Activated CD8-positive, alpha-beta memory T cell treated with anti-CD3 and anti-CD28 coated beads, Interleukin-2, amount 50 U/mL, for 1 hour (primary cell): ENCODE measurements around the gene PPARA.
"Not testable (repeated sequence)": the region's sequence is repeated elsewhere in the genome, so short reads cannot be mapped to it uniquely, and the experiment has no call there.

Source experiments
- DNase-seq: peaks from one replicate; pipeline ENCODE4 v3.0.0-alpha.2; 2020; ENCODE audit errors: extremely low read depth

Gene PPARA

GRCh38 chr22:46126853-46127385, 23.4 kb upstream of the PPARA start:
- DNase-seq: no peak

DNA sequence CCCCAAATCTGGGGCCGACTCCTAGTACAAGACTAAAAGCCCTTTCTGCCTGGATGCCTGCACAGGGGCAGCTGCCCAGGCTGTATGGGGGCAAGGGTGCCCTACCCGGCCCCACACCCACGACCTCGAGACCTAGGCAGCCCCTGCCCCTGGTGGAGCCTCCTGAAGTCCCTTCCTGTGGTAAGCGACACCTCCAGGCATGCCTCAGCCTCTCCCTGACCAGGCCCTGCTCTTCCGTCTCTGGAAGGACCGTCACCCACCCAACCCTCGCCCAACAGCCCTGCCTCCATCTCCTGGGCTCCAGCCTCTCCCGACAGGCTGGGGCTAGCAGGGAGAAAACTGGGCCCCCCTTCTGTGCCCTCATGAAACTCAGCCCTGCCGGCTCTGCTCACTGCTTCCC, 22.8 kb upstream of the PPARA start:
- DNase-seq: no peak

DNA sequence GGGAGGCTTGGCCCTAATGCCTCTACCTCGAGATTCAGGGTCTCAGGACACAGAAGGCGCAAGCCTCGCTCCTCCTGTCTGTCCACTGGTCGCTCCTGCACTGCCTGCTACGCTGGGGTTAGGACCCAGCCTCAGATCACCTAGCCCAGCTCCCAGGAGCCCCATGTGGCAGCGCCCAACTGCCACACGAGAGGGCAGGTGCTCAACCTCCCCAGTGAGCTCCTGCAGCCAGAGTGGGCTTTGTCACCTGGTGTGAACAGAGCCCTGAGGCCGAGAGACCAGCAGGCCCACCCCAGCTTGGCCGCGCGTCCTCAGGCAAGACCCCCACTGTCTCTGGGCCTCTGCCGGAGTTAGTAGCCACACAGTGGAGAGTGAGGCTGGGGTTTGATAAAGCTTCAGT, 21.7 kb upstream of the PPARA start:
- no peak for DNase-seq

DNA sequence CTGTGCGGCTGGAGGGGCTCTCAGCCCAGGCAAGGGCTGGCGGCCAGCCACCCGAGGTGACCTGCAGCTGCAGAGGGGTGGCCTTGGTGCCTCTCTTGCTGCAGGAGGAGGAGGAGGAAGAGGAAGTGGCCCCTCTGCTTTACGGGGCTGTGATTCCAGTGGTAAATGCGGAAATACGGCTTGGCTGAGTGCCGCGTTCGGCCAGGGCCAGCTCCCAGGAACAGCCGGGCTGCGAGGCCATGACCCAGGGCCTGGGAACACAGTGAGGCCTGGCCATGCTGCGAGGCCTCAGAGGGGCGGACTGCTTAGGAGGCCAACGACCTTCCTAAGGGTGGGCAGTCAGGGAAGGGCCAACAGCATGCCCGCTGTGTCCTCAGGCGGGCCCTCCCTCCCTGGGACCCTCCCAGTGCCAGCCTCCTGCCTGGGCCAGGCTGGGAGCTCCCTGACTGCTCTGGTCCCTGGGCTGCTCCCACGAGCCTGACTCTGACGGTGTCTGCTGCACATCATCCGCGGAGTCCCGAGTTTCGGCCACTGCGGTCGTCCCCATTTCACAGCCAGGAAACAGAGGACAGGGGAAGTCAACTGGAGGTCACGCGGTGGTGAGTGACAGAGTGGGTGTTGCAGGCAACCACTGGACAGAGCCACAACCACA, 20.8 kb upstream of the PPARA start:
- no peak for DNase-seq

GRCh38 chr22:46131151-46131587, 19.2 kb upstream of the PPARA start:
- no peak for DNase-seq

GRCh38 chr22:46132193-46132829, 18.0 kb upstream of the PPARA start:
- DNase-seq: not testable (repeated sequence)

DNA sequence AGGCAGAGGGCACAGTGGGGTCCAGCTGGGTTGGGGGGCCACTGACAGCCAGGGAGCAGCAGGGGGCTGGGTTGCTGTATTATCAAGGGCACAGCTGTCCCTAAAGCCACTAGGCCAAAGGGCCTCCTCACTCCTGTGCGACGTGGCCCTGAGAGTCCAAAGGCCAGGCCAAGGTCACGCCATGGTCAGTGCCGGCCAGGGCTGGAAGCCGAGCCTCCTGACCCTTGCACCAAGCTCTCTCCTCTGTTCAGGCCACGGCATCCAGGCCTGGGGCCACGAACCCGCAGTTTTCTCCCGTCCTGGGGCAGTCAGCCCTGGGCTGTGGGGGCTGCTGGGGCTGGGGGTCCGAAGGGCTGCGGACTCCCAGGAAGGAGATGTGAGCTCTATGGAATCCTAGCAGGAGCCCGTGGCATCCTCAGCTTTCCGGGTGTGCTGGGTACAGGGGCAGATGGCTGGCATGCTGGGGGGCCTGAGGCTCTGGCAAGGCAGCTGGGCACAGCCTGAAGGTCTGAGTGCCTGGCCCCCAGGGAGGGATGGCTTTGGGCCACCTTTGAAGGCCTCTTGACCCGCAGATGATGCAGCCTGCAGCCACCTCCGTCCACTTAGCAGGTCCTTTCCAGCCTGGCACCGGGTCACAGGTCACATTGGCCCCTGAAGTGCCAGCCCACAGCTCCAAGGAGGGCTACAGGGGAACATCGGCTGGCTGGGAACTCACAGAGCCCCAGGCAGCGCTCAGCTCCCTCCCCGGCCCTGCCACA, 17.3 kb upstream of the PPARA start:
- DNase-seq: no peak

DNA sequence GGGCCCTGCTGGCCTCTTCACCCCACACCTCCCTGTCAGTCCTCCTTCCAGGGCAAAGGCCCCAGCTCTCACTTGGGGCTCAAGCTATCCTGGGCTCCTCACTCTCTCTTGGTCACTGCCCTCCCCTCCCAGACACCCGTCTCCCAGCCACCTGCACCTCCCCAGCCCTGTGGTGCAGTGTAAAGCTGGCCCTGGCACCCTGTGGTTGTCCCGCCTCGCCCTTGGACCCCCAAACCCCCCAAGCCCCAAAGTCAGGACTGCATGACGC, 16.8 kb upstream of the PPARA start:
- no peak for DNase-seq

DNA sequence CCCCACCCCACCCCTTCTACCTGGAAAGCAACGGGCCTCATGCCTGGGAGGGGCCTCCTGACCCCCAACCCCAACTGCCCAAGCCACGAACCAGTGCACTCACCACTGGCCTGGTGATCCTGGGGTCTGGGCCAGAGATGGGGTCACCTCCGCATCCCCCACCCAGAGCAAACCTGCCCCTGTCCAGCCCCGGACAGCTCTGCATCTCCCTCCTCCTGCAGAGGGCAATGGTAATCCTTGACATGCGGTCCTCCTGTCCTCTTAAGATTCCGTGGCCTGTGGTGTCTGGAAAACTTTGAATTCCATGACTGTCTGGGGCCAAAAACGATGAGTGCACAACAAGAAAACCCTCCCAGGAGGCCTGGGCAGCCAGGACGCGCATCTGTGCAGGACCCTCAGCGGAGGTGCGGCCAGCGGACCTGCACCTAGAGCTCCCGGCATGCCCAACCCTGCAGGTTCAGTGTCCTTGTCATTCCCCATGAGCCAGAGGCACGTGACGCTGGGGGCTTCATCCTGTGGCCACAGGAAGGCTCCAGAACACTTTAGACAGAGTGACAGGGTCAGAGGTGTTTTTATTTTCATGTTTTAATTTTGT, 16.1 kb upstream of the PPARA start:
- DNase-seq: no peak

DNA sequence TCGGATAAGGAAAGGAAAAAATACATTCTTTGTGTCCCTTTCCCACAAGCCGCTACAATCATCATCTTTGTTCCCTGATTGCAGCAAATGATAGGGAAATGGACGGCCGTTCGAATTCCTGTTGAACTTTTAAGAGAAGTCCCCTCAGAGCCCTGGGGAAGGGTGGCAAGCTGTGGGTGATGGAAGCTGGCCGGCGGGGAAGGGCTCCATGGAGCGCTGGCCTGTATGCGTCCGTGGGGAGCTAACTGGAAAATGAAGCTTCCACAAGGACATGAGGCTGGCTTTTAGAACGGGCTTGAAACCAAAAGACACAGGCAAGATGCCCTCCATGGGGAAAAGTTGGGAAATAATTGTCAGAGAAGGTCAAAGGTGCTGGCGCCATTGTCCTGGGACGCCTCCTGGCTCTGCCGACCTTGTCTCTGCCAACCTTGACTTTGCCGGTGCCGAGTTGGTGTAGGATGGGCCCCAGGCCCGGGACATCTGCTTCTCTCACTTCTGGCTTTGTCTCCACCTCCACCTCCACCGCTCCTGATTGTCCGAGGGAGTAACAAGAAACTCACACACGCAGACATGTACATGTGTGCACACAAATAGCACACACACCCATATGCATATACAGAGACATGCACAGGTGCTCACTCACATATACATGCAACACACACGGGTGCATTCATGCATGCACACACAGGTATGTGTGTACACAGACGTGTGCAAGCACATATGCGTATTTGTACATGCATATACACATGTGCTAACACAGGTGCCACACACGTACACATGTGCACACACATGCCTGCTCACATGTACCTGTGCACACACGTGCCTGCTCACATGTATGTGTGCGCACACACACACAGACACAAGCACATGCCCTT, 14.5 kb upstream of the PPARA start:
- no peak for DNase-seq

DNA sequence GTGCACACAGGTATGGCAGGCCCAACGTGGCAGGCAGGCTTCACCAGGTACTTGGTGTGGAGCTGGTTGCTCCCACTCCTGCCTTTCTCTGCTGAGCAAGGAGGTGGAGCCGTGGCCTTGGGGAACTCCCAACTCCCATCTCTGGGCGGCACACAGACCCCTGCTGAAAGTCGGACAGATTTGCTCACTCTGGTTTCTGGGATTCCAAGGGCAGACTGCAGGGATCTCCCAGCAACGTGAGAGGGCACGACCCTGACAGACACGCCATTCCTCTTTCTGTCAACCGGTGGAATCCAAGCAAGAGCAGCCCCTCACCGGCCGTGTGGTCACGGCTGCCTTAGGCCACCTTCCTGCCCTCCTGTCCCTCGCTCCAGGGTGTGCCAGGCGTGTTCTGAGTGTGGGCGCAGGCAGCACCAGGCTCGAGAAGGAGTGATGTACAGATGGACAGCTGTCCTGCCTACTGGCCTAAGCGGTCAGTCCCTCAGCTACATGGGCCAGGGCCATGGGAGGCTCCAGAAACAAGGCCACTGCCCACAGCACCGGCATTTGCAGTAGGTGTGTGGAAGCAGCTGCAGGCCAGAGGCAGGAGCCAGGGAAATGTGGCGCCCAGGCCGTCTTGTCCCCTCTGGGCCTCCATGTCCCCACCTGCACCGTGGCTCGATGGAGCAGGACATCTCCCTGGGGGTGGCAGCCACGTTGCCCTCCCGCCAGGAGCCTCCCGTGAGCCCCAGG, 13.7 kb upstream of the PPARA start:
- no peak for DNase-seq

- DNase-seq: no peak
Measured at GRCh38 chr22:46137218-46137766, 13.0 kb upstream of the PPARA start.

DNA sequence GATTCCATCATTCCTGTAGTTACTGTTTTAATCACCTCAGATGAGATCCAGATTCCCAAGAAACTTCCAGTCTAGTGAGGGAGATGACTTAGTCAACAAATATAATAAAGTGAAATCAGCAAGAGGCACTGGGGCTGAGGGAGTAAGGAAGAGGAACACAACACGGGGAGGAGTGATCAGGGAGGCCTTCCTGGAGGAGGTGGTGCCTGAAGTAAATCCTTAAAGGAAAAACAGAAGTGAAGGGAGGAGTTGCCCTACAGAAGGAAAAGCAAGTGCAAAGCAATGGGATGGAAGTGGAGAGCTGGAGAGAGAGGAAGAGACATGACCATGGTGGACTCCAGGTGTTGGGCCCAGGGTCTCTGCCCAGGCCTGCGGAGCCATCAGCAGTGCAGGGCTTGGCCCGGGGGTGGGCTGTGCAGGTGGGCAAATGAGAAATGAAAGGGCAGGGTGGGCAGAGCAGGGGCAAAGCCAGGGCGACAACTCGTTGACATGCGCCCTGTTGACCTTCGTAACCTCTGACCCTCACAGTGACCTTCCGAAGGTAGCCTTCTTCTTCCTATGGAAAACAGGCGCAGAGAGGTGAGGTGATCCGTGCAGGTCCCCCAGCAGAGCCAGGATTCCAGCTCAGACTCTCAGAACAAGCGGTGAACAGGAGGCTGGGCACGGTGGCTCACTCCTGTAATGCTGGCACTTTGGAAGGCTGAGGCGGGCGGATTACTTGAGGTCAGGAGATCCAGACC, 12.1 kb upstream of the PPARA start:
- no peak for DNase-seq

DNA sequence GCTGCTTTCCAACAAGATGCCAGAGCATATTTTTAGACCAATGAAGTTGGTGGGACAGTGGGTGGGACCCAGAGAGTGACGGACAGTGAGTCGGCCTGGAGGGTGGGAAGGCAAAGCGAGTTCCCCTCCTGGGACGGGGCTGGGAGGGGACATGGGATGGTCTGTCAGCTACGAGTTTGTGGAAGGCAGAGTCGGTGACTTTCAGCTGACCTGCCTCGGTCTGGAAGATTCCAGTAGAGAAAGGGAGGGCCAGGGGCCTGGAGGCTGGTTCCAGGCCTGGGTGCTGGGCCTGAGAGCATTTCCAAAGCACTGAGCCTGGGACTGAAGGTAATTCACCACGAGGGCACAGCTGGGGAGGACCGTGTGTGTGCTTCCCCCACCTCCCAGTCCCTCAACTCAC, 10.9 kb upstream of the PPARA start:
- DNase-seq: not testable (repeated sequence)

- DNase-seq: no peak
Measured at GRCh38 chr22:46139895-46140350, 10.4 kb upstream of the PPARA start.

- no peak for DNase-seq
Measured at GRCh38 chr22:46140989-46141928, 9.1 kb upstream of the PPARA start.

DNA sequence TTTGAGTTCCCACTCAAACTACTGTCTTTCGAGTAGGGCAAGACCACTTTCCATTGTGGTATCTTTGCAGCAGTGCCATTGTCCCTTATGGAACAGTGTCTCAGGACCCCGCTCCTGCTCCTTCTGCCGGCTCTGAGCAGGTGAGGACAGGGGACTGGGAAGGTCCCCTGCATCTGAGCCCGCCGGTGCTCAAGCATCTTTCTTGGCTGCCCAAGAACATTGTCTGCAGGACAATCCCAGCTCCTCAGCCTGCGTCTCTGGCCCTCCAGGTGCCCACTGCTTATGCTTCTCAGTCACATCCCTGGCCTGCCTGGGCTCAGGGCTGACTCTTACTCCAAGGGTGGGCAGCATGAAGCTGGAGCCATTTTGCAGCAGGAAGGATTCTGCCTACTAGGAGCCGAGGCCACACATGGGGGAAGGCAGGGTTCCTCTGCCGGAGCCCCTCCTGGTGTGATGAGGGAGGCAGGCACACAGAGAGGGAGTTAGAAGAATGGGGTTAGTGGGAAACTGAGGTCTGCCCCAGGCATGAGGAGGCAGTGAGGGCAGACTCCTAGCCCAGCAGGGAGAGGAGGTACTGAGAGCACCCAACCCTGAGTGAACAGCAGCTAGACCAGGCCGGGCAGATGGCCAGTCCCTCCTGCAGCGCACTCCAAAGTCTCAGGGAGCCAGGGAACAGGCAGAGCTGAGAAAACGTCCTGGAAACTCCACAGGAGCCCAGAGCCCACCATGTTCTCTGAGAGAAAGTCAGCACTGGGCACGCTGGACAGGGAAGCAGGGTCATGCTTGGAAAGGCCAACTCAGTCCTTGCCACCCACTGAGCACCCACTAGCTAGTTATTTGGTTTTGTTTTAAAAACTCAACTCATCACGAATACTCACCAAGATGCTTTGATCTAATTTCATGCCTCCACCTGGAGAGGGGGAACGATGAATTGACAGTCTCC, 7.5 kb upstream of the PPARA start:
- no peak for DNase-seq
